ENCODE data around the gene SULF2.

The SULF2 gene

GRCh38 chr20:47682028-47682783 is 103.1 kb downstream of the SULF2 start:
- DNase-seq: peak; percentile 26

GRCh38 chr20:47680804-47681529 is 104.3 kb downstream of the SULF2 start:
- no peak for DNase-seq

GRCh38 chr20:47679462-47679861 is 105.8 kb downstream of the SULF2 start:
- DNase-seq: no peak

- DNase-seq: no peak
Observed at GRCh38 chr20:47678536-47678935, 106.7 kb downstream of the SULF2 start.

- DNase-seq: peak; percentile 75
Observed at GRCh38 chr20:47677635-47678453, 107.4 kb downstream of the SULF2 start.

- DNase-seq: no peak
Observed at GRCh38 chr20:47676912-47677634, 108.2 kb downstream of the SULF2 start.

- DNase-seq: no peak
Observed at GRCh38 chr20:47676219-47676721, 109.0 kb downstream of the SULF2 start.

- no peak for DNase-seq
Observed at GRCh38 chr20:47675190-47676142, 109.8 kb downstream of the SULF2 start.

GRCh38 chr20:47674686-47675085 is 110.6 kb downstream of the SULF2 start:
- DNase-seq: no peak

GRCh38 chr20:47674145-47674544 is 111.1 kb downstream of the SULF2 start:
- DNase-seq: no peak

- no peak for DNase-seq
Observed at GRCh38 chr20:47673671-47673955, 111.7 kb downstream of the SULF2 start.

GRCh38 chr20:47672886-47673670 is 112.2 kb downstream of the SULF2 start:
- no peak for DNase-seq

- DNase-seq: no peak
Observed at GRCh38 chr20:47672166-47672565, 113.1 kb downstream of the SULF2 start.

- no peak for DNase-seq
Observed at GRCh38 chr20:47670913-47671312, 114.4 kb downstream of the SULF2 start.

- DNase-seq: no peak
Observed at GRCh38 chr20:47669927-47670890, 115.1 kb downstream of the SULF2 start.

- DNase-seq: no peak
Observed at GRCh38 chr20:47669489-47669888, 115.8 kb downstream of the SULF2 start.

GRCh38 chr20:47669152-47669425 is 116.2 kb downstream of the SULF2 start:
- no peak for DNase-seq

- no peak for DNase-seq
Observed at GRCh38 chr20:47668313-47669151, 116.7 kb downstream of the SULF2 start.
